ENCODE results near the gene DNAH1. TPM values are rescaled to one million over a fixed set of nuclear protein-coding genes. Genes with fewer than 3 reads are reported as not detected.

DNAH1 gene
- total and polyA plus RNA-seq, 2 experiments from 2014 or later = 0.81 to 3.6 TPM

DNA sequence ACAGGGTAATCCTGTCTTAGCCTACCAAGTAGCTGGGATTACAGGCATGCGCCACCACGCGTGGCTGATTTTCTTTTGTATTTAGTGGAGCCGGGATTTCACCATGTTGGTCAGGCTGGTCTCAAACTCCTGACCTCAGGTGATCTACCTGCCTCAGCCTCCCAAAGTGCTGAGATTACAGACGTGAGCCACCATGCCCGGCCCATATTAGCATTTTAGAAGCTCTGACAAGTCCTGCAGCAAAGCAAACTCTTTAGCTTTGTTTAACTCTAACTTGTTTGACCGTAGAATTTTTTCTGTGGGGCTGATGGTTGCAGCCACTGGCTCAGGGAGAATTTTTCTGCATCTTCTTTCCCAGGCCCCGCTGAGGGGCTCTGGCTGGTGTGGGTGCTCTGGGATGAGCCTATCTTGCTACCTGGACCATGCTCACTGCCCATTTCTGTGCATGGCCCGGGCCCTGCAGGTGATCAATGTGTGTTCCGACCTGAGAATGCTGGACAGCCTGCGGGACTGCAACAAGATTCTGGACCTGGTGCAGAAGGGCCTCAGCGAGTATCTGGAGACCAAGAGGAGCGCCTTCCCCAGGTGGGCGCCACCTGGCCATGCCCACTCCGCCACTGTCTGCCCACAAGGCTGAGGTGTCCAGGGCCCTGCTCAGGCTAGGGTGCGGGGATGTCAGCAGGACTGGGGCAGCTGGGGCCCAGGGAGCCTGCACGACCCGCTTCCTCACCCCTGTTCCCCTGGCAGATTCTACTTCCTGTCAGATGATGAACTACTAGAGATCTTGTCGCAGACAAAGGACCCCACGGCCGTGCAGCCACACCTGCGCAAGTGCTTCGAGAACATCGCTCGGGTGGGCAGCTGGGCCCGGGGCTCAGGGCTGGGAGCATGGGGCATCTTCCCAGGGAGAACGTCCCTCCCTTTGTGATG is 41.3 kb downstream of the DNAH1 start:
- no peaks in the 10 kb centered on the region for H3K27me3 ChIP-seq
- TF ChIP-seq, protein P1, sequence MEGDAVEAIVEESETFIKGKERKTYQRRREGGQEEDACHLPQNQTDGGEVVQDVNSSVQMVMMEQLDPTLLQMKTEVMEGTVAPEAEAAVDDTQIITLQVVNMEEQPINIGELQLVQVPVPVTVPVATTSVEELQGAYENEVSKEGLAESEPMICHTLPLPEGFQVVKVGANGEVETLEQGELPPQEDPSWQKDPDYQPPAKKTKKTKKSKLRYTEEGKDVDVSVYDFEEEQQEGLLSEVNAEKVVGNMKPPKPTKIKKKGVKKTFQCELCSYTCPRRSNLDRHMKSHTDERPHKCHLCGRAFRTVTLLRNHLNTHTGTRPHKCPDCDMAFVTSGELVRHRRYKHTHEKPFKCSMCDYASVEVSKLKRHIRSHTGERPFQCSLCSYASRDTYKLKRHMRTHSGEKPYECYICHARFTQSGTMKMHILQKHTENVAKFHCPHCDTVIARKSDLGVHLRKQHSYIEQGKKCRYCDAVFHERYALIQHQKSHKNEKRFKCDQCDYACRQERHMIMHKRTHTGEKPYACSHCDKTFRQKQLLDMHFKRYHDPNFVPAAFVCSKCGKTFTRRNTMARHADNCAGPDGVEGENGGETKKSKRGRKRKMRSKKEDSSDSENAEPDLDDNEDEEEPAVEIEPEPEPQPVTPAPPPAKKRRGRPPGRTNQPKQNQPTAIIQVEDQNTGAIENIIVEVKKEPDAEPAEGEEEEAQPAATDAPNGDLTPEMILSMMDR (IDR thresholded peaks at IDR 0.05; ENCODE audit: low read depth, low read length) = no peak
- H3K9me3 ChIP-seq (ENCODE audit: low read depth) = no peaks in the 10 kb centered on the region
- H3K27ac ChIP-seq = no peak overlapping the region
- no peak overlapping the region for H3K4me3 ChIP-seq
- DNase-seq (ENCODE audit: low read depth in 1 of 2, low spot score in 1 of 2) = no peak
- no peaks in the 10 kb centered on the region for H3K36me3 ChIP-seq
- H3K4me1 ChIP-seq (ENCODE audit: low read depth) = no peaks in the 10 kb centered on the region

GRCh38 chr3:52358362-52358940 is 42.3 kb downstream of the DNAH1 start:
- Histone ChIP-seq H3K27ac (no peak overlapping the region), H3K36me3 (no peaks in the 10 kb centered on the region), H3K4me3 (no peak overlapping the region), H3K4me1 (ENCODE audit: low read depth) (no peaks in the 10 kb centered on the region), H3K9me3 (ENCODE audit: low read depth) (no peaks in the 10 kb centered on the region), H3K27me3 (no peaks in the 10 kb centered on the region)
- no peak for DNase-seq (ENCODE audit: low read depth in 1 of 2, low spot score in 1 of 2)
- TF ChIP-seq, protein P1 (IDR thresholded peaks at IDR 0.05; ENCODE audit: low read depth, low read length) = no peak

DNA sequence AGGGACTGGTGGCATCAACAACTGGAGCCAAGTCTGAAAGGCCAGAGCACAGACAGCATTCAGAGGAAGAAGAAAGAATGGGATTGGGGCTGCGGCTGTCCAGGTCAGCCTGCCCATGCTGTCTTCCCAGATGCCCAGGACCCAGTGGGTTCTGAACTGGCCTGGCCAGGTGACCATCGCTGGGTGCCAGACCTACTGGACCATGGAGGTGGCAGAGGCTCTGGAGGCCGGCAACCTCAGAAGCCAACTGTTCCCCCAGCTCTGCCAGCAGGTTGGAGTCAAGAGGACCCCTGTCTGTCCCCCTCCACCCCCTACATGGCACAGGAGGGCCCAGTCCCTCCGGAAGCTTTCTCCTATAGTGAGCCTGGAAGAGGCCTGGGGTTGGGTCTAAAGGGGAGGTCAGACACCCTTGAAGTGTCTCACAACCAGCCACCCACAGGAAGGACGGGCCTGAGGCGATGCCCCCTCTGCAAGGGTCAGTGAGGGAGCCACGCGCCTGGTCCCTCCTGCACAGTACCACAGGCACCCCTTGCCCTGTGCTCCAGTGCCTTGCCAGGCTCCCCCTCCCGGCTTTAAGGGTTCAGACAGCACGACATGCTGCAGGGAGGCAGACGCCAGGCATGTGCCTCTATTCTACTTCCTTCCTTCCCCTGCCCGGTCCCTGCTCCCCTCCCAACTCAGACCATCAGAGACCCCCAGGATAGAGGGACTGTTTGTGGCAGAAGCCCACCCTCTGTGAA is 43.2 kb downstream of the DNAH1 start:
- no peak for DNase-seq (ENCODE audit: low read depth in 1 of 2, low spot score in 1 of 2)
- Histone ChIP-seq H3K36me3 (no peaks in the 10 kb centered on the region), H3K9me3 (ENCODE audit: low read depth) (no peaks in the 10 kb centered on the region), H3K27me3 (no peaks in the 10 kb centered on the region), H3K4me1 (ENCODE audit: low read depth) (no peaks in the 10 kb centered on the region), H3K4me3 (no peak overlapping the region), H3K27ac (no peak overlapping the region)
- TF ChIP-seq, protein P1 (IDR thresholded peaks at IDR 0.05; ENCODE audit: low read depth, low read length) = no peak

DNA sequence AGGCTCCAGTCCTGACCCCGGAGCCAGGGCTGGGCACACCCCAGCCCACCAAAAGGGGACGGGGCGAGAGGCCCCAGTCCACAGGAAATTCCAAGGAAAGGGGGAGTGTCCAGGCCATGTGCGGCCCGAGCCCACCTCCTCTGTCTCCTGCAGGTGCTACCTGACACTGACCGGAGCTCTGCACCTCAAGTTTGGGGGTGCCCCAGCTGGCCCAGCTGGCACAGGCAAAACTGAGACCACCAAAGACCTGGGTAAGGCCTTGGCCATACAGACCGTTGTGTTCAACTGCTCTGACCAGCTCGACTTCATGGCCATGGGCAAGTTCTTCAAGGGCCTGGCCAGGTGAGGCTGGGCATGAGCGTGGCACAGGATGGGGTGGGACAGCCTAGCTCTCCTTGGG is 44.9 kb downstream of the DNAH1 start:
- Histone ChIP-seq H3K27me3 (no peaks in the 10 kb centered on the region), H3K4me3 (no peak overlapping the region), H3K9me3 (ENCODE audit: low read depth) (no peaks in the 10 kb centered on the region), H3K4me1 (ENCODE audit: low read depth) (no peaks in the 10 kb centered on the region), H3K36me3 (no peaks in the 10 kb centered on the region), H3K27ac (no peak overlapping the region)
- no peak for DNase-seq (ENCODE audit: low read depth in 1 of 2, low spot score in 1 of 2)
- TF ChIP-seq, protein P1 (IDR thresholded peaks at IDR 0.05; ENCODE audit: low read depth, low read length) = no peak

GRCh38 chr3:52361454-52361853 is 45.3 kb downstream of the DNAH1 start:
- TF ChIP-seq, protein P1 (IDR thresholded peaks at IDR 0.05; ENCODE audit: low read depth, low read length) = no peak
- Histone ChIP-seq H3K4me1 (ENCODE audit: low read depth) (no peaks in the 10 kb centered on the region), H3K27me3 (no peaks in the 10 kb centered on the region), H3K27ac (no peak overlapping the region), H3K36me3 (no peaks in the 10 kb centered on the region), H3K9me3 (ENCODE audit: low read depth) (no peaks in the 10 kb centered on the region), H3K4me3 (no peak overlapping the region)
- DNase-seq (ENCODE audit: low read depth in 1 of 2, low spot score in 1 of 2) = no peak
